ENCODE results near the gene SMKR1. TPM values are rescaled to one million over a fixed set of nuclear protein-coding genes. Genes with fewer than 3 reads are reported as not detected.

SMKR1 gene
- total RNA-seq, 1 donor from 2014 or later = not detected

GRCh38 chr7:129464194-129464593 lies 38.1 kb upstream of the SMKR1 start:
- TF ChIP-seq POLR2A (IDR thresholded peaks at IDR 0.05) (no peak), POLR2AphosphoS5 (IDR thresholded peaks at IDR 0.05; ENCODE audit: insufficient read depth in 1 of 2, low read depth in 1 of 2) (no peak), CTCF (IDR thresholded peaks at IDR 0.05) (no peak)
- Histone ChIP-seq H3K27ac (no peak overlapping the region), H3K27me3 (no peaks in the 10 kb centered on the region), H3K9me3 (no peaks in the 10 kb centered on the region), H3K4me1 (no peaks in the 10 kb centered on the region), H3K36me3 (no peaks in the 10 kb centered on the region), H3K4me3 (no peak overlapping the region)
- intact Hi-C loops (cut with DNase I) = loop anchor here (10.0 kb wide), 1 partner anchor 99 kb away; no protein-coding TSS in a partner anchor
- DNase-seq (ENCODE audit: extremely low spot score in 2 of 2) = no peak

GRCh38 chr7:129465080-129465479 lies 37.3 kb upstream of the SMKR1 start:
- H3K4me1 ChIP-seq = no peaks in the 10 kb centered on the region
- no peak for DNase-seq (ENCODE audit: extremely low spot score in 2 of 2)
- no peaks in the 10 kb centered on the region for H3K9me3 ChIP-seq
- no peak overlapping the region for H3K4me3 ChIP-seq
- H3K36me3 ChIP-seq = no peaks in the 10 kb centered on the region
- H3K27me3 ChIP-seq = no peaks in the 10 kb centered on the region
- no peak overlapping the region for H3K27ac ChIP-seq
- intact Hi-C loops (cut with DNase I) = loop anchor here (10.0 kb wide), 1 partner anchor 100 kb away; no protein-coding TSS in a partner anchor
- TF ChIP-seq POLR2AphosphoS5 (IDR thresholded peaks at IDR 0.05; ENCODE audit: insufficient read depth in 1 of 2, low read depth in 1 of 2) = no peak
- no peak for TF ChIP-seq POLR2A (IDR thresholded peaks at IDR 0.05)
- TF ChIP-seq CTCF (IDR thresholded peaks at IDR 0.05) = no peak

GRCh38 chr7:129466796-129467195 lies 35.5 kb upstream of the SMKR1 start:
- H3K4me3 ChIP-seq = no peak overlapping the region
- no peaks in the 10 kb centered on the region for H3K36me3 ChIP-seq
- DNase-seq (ENCODE audit: extremely low spot score in 2 of 2) = no peak
- intact Hi-C loops (cut with DNase I) = loop anchor here (10.0 kb wide), 1 partner anchor 102 kb away; no protein-coding TSS in a partner anchor
- no peaks in the 10 kb centered on the region for H3K4me1 ChIP-seq
- no peaks in the 10 kb centered on the region for H3K27me3 ChIP-seq
- no peak overlapping the region for H3K27ac ChIP-seq
- no peaks in the 10 kb centered on the region for H3K9me3 ChIP-seq
- TF ChIP-seq POLR2AphosphoS5 (IDR thresholded peaks at IDR 0.05; ENCODE audit: insufficient read depth in 1 of 2, low read depth in 1 of 2) (no peak), POLR2A (IDR thresholded peaks at IDR 0.05) (no peak), CTCF (IDR thresholded peaks at IDR 0.05) (no peak)

GRCh38 chr7:129468087-129468486 lies 34.2 kb upstream of the SMKR1 start:
- no peaks in the 10 kb centered on the region for H3K4me1 ChIP-seq
- no peaks in the 10 kb centered on the region for H3K27me3 ChIP-seq
- H3K4me3 ChIP-seq = no peak overlapping the region
- DNase-seq (ENCODE audit: extremely low spot score in 2 of 2) = no peak
- H3K27ac ChIP-seq = no peak overlapping the region
- no peaks in the 10 kb centered on the region for H3K36me3 ChIP-seq
- no peaks in the 10 kb centered on the region for H3K9me3 ChIP-seq
- intact Hi-C loops (cut with DNase I) = loop anchor here (10.0 kb wide), 1 partner anchor 103 kb away; no protein-coding TSS in a partner anchor
- no peak for TF ChIP-seq POLR2A (IDR thresholded peaks at IDR 0.05)
- TF ChIP-seq CTCF (IDR thresholded peaks at IDR 0.05) = no peak
- TF ChIP-seq POLR2AphosphoS5 (IDR thresholded peaks at IDR 0.05; ENCODE audit: insufficient read depth in 1 of 2, low read depth in 1 of 2) = no peak

- no peaks in the 10 kb centered on the region for H3K27me3 ChIP-seq
- H3K9me3 ChIP-seq = no peaks in the 10 kb centered on the region
- H3K36me3 ChIP-seq = no peaks in the 10 kb centered on the region
- TF ChIP-seq POLR2A (IDR thresholded peaks at IDR 0.05) (no peak), POLR2AphosphoS5 (IDR thresholded peaks at IDR 0.05; ENCODE audit: insufficient read depth in 1 of 2, low read depth in 1 of 2) (no peak), CTCF (IDR thresholded peaks at IDR 0.05) (no peak)
- intact Hi-C loops (cut with DNase I) = loop anchor here (10.0 kb wide), 1 partner anchor 104 kb away; no protein-coding TSS in a partner anchor
- no peak overlapping the region for H3K4me3 ChIP-seq
- no peaks in the 10 kb centered on the region for H3K4me1 ChIP-seq
- DNase-seq (ENCODE audit: extremely low spot score in 2 of 2) = no peak
- H3K27ac ChIP-seq = no peak overlapping the region
Observed at GRCh38 chr7:129468547-129468946, 33.8 kb upstream of the SMKR1 start.
